ENCODE results near the gene ERGIC2. TPM values are rescaled to one million over a fixed set of nuclear protein-coding genes. Genes with fewer than 3 reads are reported as not detected.
A peak's percentile ranks its signal among the peaks of the same experiment; 100 is the strongest.

ERGIC2 gene
- total and polyA plus RNA-seq, 10 of the 15 experiments (the other 5 are each of a cell fraction or from before 2014, with no cell fraction given): 26.1 to 181 (median 83.9) TPM

DNA sequence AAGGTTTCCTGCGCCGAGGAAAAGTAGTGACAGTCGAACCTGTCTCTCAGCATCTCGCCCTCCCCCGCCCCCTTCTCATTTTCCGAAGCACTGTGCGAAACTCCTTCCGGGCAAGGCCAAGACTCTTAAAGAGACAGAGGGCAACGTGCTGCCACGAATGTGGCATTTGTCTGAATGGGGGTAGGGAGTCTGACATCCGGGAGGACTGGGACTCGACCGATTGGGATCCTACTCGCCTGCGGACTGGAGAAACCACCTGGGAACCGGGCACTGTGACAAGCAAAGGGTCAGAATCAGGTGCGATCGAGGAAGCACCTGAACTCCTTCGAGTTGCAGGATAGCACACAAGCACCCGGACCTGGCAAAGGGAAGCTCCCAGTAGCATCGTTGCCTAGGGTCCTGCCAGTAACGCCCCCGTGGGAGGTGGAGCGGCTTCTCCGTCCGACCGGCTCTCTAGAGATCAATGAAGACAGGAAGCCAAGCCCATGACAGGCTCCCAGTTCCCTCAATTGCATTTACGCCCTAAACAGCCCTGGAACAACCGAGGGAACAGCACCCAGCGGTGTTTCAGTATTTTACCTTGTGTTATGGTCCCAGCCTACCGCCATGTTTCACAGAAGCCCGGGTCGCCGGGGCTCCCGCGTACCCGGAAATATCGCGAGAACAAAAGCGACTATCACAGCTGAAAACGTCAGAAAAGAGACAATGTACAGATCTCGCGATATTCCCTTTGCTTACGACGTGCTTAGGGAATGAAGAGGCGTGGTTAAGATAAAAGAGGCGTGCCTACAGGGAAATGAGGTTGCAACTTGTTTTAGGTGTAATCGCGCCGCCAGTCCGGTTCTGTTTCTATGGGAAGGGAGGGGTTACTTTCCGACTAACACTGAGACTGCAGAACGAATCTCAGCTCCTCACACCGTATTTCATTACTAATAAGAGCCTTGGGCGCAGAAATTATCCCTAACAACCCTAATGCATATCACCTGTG, at the start of gene ERGIC2 (continued):
- TF ChIP-seq, protein P1, sequence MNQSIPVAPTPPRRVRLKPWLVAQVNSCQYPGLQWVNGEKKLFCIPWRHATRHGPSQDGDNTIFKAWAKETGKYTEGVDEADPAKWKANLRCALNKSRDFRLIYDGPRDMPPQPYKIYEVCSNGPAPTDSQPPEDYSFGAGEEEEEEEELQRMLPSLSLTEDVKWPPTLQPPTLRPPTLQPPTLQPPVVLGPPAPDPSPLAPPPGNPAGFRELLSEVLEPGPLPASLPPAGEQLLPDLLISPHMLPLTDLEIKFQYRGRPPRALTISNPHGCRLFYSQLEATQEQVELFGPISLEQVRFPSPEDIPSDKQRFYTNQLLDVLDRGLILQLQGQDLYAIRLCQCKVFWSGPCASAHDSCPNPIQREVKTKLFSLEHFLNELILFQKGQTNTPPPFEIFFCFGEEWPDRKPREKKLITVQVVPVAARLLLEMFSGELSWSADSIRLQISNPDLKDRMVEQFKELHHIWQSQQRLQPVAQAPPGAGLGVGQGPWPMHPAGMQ (IDR thresholded peaks at IDR 0.05; ENCODE audit: borderline replicate concordance): peak; percentile 94
- TF ChIP-seq NR2C2 (IDR thresholded peaks at IDR 0.05; ENCODE audit: borderline replicate concordance, control insufficient read depth, insufficient read length, low read depth): no peak
- peak; percentile 87 for TF ChIP-seq ATF2 (IDR thresholded peaks at IDR 0.05; ENCODE audit: low read length)
- TF ChIP-seq RAD21 (IDR thresholded peaks at IDR 0.05; ENCODE audit: insufficient read depth, low read depth, low read length): no peak
- no peak for TF ChIP-seq ZNF24 (IDR thresholded peaks at IDR 0.05)
- TF ChIP-seq SREBF2 (IDR thresholded peaks at IDR 0.05; ENCODE audit: low read length): no peak
- no peak for TF ChIP-seq MYB (IDR thresholded peaks at IDR 0.05; ENCODE audit: borderline replicate concordance, low read depth, low read length)
- TF ChIP-seq, protein P2, sequence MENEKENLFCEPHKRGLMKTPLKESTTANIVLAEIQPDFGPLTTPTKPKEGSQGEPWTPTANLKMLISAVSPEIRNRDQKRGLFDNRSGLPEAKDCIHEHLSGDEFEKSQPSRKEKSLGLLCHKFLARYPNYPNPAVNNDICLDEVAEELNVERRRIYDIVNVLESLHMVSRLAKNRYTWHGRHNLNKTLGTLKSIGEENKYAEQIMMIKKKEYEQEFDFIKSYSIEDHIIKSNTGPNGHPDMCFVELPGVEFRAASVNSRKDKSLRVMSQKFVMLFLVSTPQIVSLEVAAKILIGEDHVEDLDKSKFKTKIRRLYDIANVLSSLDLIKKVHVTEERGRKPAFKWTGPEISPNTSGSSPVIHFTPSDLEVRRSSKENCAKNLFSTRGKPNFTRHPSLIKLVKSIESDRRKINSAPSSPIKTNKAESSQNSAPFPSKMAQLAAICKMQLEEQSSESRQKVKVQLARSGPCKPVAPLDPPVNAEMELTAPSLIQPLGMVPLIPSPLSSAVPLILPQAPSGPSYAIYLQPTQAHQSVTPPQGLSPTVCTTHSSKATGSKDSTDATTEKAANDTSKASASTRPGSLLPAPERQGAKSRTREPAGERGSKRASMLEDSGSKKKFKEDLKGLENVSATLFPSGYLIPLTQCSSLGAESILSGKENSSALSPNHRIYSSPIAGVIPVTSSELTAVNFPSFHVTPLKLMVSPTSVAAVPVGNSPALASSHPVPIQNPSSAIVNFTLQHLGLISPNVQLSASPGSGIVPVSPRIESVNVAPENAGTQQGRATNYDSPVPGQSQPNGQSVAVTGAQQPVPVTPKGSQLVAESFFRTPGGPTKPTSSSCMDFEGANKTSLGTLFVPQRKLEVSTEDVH (IDR thresholded peaks at IDR 0.05; ENCODE audit: low read depth, partially characterized antibody): no peak
- TF ChIP-seq SIX5 (IDR thresholded peaks at IDR 0.05; ENCODE audit: low read depth, low read length, severe bottlenecking): peak; percentile 35
- TF ChIP-seq MEF2A (IDR thresholded peaks at IDR 0.05; ENCODE audit: insufficient read depth, low read depth, low read length): no peak
- no peak for TF ChIP-seq NFXL1 (IDR thresholded peaks at IDR 0.05; ENCODE audit: borderline replicate concordance)
- TF ChIP-seq FOXK2 (IDR thresholded peaks at IDR 0.05): no peak
- TF ChIP-seq RAD51 (IDR thresholded peaks at IDR 0.05): no peak
- TF ChIP-seq TAF1 (IDR thresholded peaks at IDR 0.05; ENCODE audit: borderline replicate concordance, low read depth, low read length): peak; percentile 76; the same call in 1 of the 2 replicates
- no peak for TF ChIP-seq MTA2 (IDR thresholded peaks at IDR 0.05; ENCODE audit: low read depth)
- TF ChIP-seq ZNF217 (IDR thresholded peaks at IDR 0.05): no peak
- peak; percentile 99 for TF ChIP-seq RELB (IDR thresholded peaks at IDR 0.05; ENCODE audit: low read depth)
- peak; percentile 87 for TF ChIP-seq ATF7 (IDR thresholded peaks at IDR 0.05; ENCODE audit: low read depth)
- peak; percentile 27 for TF ChIP-seq MAX (IDR thresholded peaks at IDR 0.05; ENCODE audit: low read depth, low read length)
- TF ChIP-seq CBFB (IDR thresholded peaks at IDR 0.05; ENCODE audit: low read depth): peak; percentile 98
- no peak for TF ChIP-seq RBBP5 (conservative IDR thresholded peaks at IDR 0.05)
- peak; percentile 97 for TF ChIP-seq YY1 (IDR thresholded peaks at IDR 0.05; ENCODE audit: low read depth, low read length)
- TF ChIP-seq KDM1A (IDR thresholded peaks at IDR 0.05; ENCODE audit: borderline replicate concordance): no peak
- TF ChIP-seq BACH1 (IDR thresholded peaks at IDR 0.05; ENCODE audit: borderline replicate concordance): 0 out of 2 replicates have a peak, but pooled peaks have one; percentile 1

Data from GM12878 (cell line).